GM12891 (cell line): ENCODE measurements around the gene PROSER3.

Experiments used
- PAX5 ChIP-seq: IDR thresholded peaks from 2 replicates; pipeline ENCODE4 v1.6.1; 2011; ENCODE audit warnings: low read length, moderate library complexity, mild to moderate bottlenecking; ENCODE audit not compliant: insufficient read depth, severe bottlenecking
- POLR2A ChIP-seq: IDR thresholded peaks from 2 replicates; pipeline ENCODE4 v1.6.1; 2011; ENCODE audit warnings: low read depth, low read length, control low read depth
- POLR2AphosphoS5 ChIP-seq: IDR thresholded peaks from 2 replicates; pipeline ENCODE4 v1.6.1; 2011; ENCODE audit warnings: low read depth, low read length, control low read depth
- POU2F2 ChIP-seq: IDR thresholded peaks from 2 replicates; pipeline ENCODE4 v1.6.1; 2011; ENCODE audit warnings: low read depth, mild to moderate bottlenecking, control low read depth, low read length, moderate library complexity
- SPI1 ChIP-seq: IDR thresholded peaks from 2 replicates; pipeline ENCODE4 v1.6.1; 2011; ENCODE audit warnings: low read depth, low read length, control low read depth
- TAF1 ChIP-seq: IDR thresholded peaks from 2 replicates; pipeline ENCODE4 v1.6.1; 2011; ENCODE audit warnings: low read depth, low read length, control low read depth

DNA sequence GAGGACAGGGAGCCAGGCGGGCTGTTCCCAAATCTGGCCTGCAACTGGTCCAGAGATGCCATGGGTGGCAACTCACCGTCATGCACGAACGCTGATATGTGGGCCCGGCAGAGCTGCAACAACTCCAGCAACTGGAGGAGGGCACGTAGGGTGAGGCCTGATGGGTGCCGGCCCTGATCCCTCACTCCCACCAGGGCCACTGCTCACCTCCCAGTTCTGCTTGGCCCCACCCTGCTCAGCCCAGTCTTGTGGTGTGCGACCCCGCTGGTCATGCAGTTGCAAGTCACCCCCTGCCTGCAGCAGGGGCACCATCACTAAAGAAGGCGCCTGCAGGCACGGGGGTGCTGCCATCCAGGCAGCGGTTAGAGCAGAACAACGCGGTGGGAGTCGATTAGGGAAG lies 34.3 kb downstream of the PROSER3 start:
- TF ChIP-seq POLR2A: no peak
- TF ChIP-seq POLR2AphosphoS5: no peak
- TF ChIP-seq TAF1: no peak
- TF ChIP-seq SPI1: no peak
- TF ChIP-seq POU2F2: no peak
- no peak for TF ChIP-seq PAX5
